MM.1S (cell line): ENCODE measurements around the gene OSTF1.

Experiments used
- DNase-seq: peaks from one replicate; pipeline ENCODE4 v3.0.0-alpha.2; 2015
- H2AFZ ChIP-seq: fragments of 300-600 bp; sonication (generic); 2 replicates; pipeline ENCODE4 v1.6.0; 2016; ENCODE audit warnings: antibody characterized with exemption, low read length
- H3F3A ChIP-seq: fragments of 300-600 bp; sonication (generic); 2 replicates; pipeline ENCODE4 v1.6.1; 2016; ENCODE audit warnings: mild to moderate bottlenecking, antibody characterized with exemption, low read length, moderate library complexity, mixed read lengths; ENCODE audit not compliant: insufficient read depth
- H3K27ac ChIP-seq: fragments of 300-600 bp; sonication (generic); 2 replicates; pipeline ENCODE4 v1.5.1; 2016; ENCODE audit warnings: mild to moderate bottlenecking, low read length
- H3K27me3 ChIP-seq: fragments of 300-600 bp; sonication (generic); replicated peaks from 2 replicates; pipeline ENCODE4 v1.6.0; 2016; ENCODE audit warnings: low read length; ENCODE audit not compliant: insufficient read depth
- H3K36me3 ChIP-seq: fragments of 300-600 bp; sonication (generic); replicated peaks from 2 replicates; pipeline ENCODE4 v1.6.1; 2016; ENCODE audit warnings: mild to moderate bottlenecking, low read length, mixed read lengths; ENCODE audit not compliant: insufficient read depth
- H3K4me1 ChIP-seq: fragments of 300-600 bp; sonication (generic); 2 replicates; pipeline ENCODE4 v1.6.1; 2016; ENCODE audit warnings: low read length, mixed read lengths
- H3K4me2 ChIP-seq: fragments of 300-600 bp; sonication (generic); 2 replicates; pipeline ENCODE4 v1.6.0; 2016; ENCODE audit warnings: low read depth, low read length
- H3K4me3 ChIP-seq: fragments of 300-600 bp; sonication (generic); 2 replicates; pipeline ENCODE4 v1.5.1; 2016; ENCODE audit warnings: low read length, mixed read lengths
- H3K79me2 ChIP-seq: fragments of 300-600 bp; sonication (generic); 2 replicates; pipeline ENCODE4 v1.6.1; 2016; ENCODE audit warnings: mixed run types, low read length, mixed read lengths
- H3K9ac ChIP-seq: fragments of 300-600 bp; sonication (generic); 2 replicates; pipeline ENCODE4 v1.6.1; 2016; ENCODE audit warnings: low read length, mixed read lengths
- H3K9me2 ChIP-seq: fragments of 300-600 bp; sonication (generic); replicated peaks from 2 replicates; pipeline ENCODE4 v1.6.1; 2016; ENCODE audit warnings: mild to moderate bottlenecking, low read length, mixed read lengths; ENCODE audit not compliant: insufficient read depth
- H3K9me3 ChIP-seq: fragments of 300-600 bp; sonication (generic); replicated peaks from 2 replicates; pipeline ENCODE4 v1.6.1; 2016; ENCODE audit warnings: mild to moderate bottlenecking, low read length, mixed read lengths; ENCODE audit not compliant: insufficient read depth
- H4K20me1 ChIP-seq: fragments of 300-600 bp; sonication (generic); 2 replicates; pipeline ENCODE4 v1.6.1; 2016; ENCODE audit warnings: mild to moderate bottlenecking, low read length, moderate library complexity, mixed read lengths; ENCODE audit not compliant: insufficient read depth
- CTCF ChIP-seq: fragments of 300-600 bp; sonication (generic); IDR thresholded peaks from 2 replicates; pipeline ENCODE4 v1.5.1; 2016; ENCODE audit warnings: antibody characterized with exemption, low read length, mixed read lengths
- EZH2 ChIP-seq: fragments of 300-600 bp; sonication (generic); optimal IDR thresholded peaks from 2 replicates; pipeline ENCODE3; 2017; ENCODE audit warnings: low read depth, mild to moderate bottlenecking, antibody characterized with exemption, low read length, mixed read lengths
- EZH2phosphoT487 ChIP-seq: fragments of 300-600 bp; sonication (generic); IDR thresholded peaks from 2 replicates; pipeline ENCODE4 v1.6.1; 2018; ENCODE audit warnings: antibody characterized with exemption, low read length

Gene OSTF1

GRCh38 chr9:75071530-75072122, 16.7 kb upstream of the OSTF1 start:
- H3K4me1 ChIP-seq, result peaks cover 13% of the 10 kb centered on the region
- H2AFZ ChIP-seq, result no peak overlapping the region
- peak overlapping the region; percentile 19; the same call in 1 of the 2 replicates for H3K4me2 ChIP-seq
- no peaks in the 10 kb centered on the region for H3K9me3 ChIP-seq
- peak; percentile 54 for DNase-seq
- H3K9me2 ChIP-seq, result no peaks in the 10 kb centered on the region
- no peaks in the 10 kb centered on the region for H4K20me1 ChIP-seq
- H3K27ac ChIP-seq, result peak overlapping the region; percentile 42; the same call in 1 of the 2 replicates
- H3F3A ChIP-seq, result 0 out of 2 replicates have a peak, but pooled peaks cover 7% of the 10 kb centered on the region
- no peaks in the 10 kb centered on the region for H3K27me3 ChIP-seq
- no peak overlapping the region for H3K4me3 ChIP-seq
- no peaks in the 10 kb centered on the region for H3K36me3 ChIP-seq
- H3K9ac ChIP-seq, result no peak overlapping the region
- H3K79me2 ChIP-seq, result no peaks in the 10 kb centered on the region
- no peak for TF ChIP-seq CTCF
- TF ChIP-seq EZH2, result no peak
- no peak for TF ChIP-seq EZH2phosphoT487

GRCh38 chr9:75072895-75073294, 15.4 kb upstream of the OSTF1 start:
- TF ChIP-seq CTCF, result no peak
- TF ChIP-seq EZH2, result no peak
- no peak for TF ChIP-seq EZH2phosphoT487
- H3K79me2 ChIP-seq, result no peaks in the 10 kb centered on the region
- H3K4me3 ChIP-seq, result no peak overlapping the region
- H3K4me1 ChIP-seq, result peaks cover 17% of the 10 kb centered on the region
- no peaks in the 10 kb centered on the region for H3K27me3 ChIP-seq
- no peak overlapping the region for H3K27ac ChIP-seq
- H3K9ac ChIP-seq, result no peak overlapping the region
- DNase-seq, result no peak
- H3K9me2 ChIP-seq, result no peaks in the 10 kb centered on the region
- no peak overlapping the region for H2AFZ ChIP-seq
- H3K36me3 ChIP-seq, result no peaks in the 10 kb centered on the region
- no peaks in the 10 kb centered on the region for H3K9me3 ChIP-seq
- peaks cover 11% of the 10 kb centered on the region; the same call in 1 of the 2 replicates for H3F3A ChIP-seq
- no peak overlapping the region for H3K4me2 ChIP-seq
- H4K20me1 ChIP-seq, result no peaks in the 10 kb centered on the region

GRCh38 chr9:75081632-75082031, 6.7 kb upstream of the OSTF1 start:
- no peak overlapping the region for H2AFZ ChIP-seq
- H4K20me1 ChIP-seq, result no peaks in the 10 kb centered on the region
- H3K4me1 ChIP-seq, result peaks cover 20% of the 10 kb centered on the region; the same call in 1 of the 2 replicates
- no peak for DNase-seq
- no peak overlapping the region for H3K4me3 ChIP-seq
- TF ChIP-seq EZH2 (no peak), EZH2phosphoT487 (no peak), CTCF (no peak)
- no peak overlapping the region for H3K27ac ChIP-seq
- H3K4me2 ChIP-seq, result no peak overlapping the region
- peaks cover 13% of the 10 kb centered on the region for H3F3A ChIP-seq
- H3K36me3 ChIP-seq, result no peaks in the 10 kb centered on the region
- no peaks in the 10 kb centered on the region for H3K27me3 ChIP-seq
- H3K79me2 ChIP-seq, result peaks cover 23% of the 10 kb centered on the region
- no peaks in the 10 kb centered on the region for H3K9me2 ChIP-seq
- no peak overlapping the region for H3K9ac ChIP-seq
- no peaks in the 10 kb centered on the region for H3K9me3 ChIP-seq
